LNCAP (cell line): ENCODE measurements around the gene NBL1.

ENCODE experiments used
- CTCF ChIP-seq: fragments of 450-650 bp; IDR thresholded peaks from 2 replicates; pipeline ENCODE4 v1.5.1; 2017; ENCODE audit warnings: mild to moderate bottlenecking

NBL1 gene

GRCh38 chr1:19605967-19606366, 38.1 kb upstream of the NBL1 start:
- no peak for TF ChIP-seq CTCF

- TF ChIP-seq CTCF = no peak
Observed at GRCh38 chr1:19606817-19607642, 37.1 kb upstream of the NBL1 start.

- no peak for TF ChIP-seq CTCF
Observed at GRCh38 chr1:19608232-19608631, 35.9 kb upstream of the NBL1 start.

- no peak for TF ChIP-seq CTCF
Observed at GRCh38 chr1:19610282-19610981, 33.7 kb upstream of the NBL1 start.

- TF ChIP-seq CTCF = no peak
Observed at GRCh38 chr1:19612530-19612929, 31.6 kb upstream of the NBL1 start.

GRCh38 chr1:19613171-19613703, 30.9 kb upstream of the NBL1 start:
- TF ChIP-seq CTCF = no peak

- no peak for TF ChIP-seq CTCF
Observed at GRCh38 chr1:19615438-19615837, 28.7 kb upstream of the NBL1 start.
